HepG2 (cell line): ENCODE measurements around the gene TMEM44. TPM values are rescaled to one million over a fixed set of nuclear protein-coding genes. Genes with fewer than 3 reads are reported as not detected.
A peak's percentile ranks its signal among the peaks of the same experiment; 100 is the strongest.

Experiments
- ARID5B ChIP-seq: IDR thresholded peaks from 2 replicates; pipeline ENCODE4 v1.4.0; 2020; ENCODE audit warnings: mild to moderate bottlenecking, missing genetic modification reagents
- BHLHE40 ChIP-seq: IDR thresholded peaks from 2 replicates; pipeline ENCODE4 v1.6.1; 2011; ENCODE audit warnings: low read length, improper control_type of control experiment
- FOXO4 ChIP-seq: sonication (generic); formaldehyde crosslinking; conservative IDR thresholded peaks from 2 replicates; pipeline ENCODE4 v1.8.1; 2023; ENCODE audit warnings: missing genetic modification reagents
- HNF1A ChIP-seq, 2 experiments: sonication (generic) in 1 of 2; formaldehyde crosslinking in 1 of 2; IDR thresholded peaks; 2 replicates each; pipeline versions ENCODE4 v1.4.0 to v1.6.1; 2016 to 2020; ENCODE audit warnings: borderline replicate concordance in 1 of 2, low read depth in 1 of 2, mild to moderate bottlenecking in 1 of 2, missing genetic modification reagents in 1 of 2
- JARID2 ChIP-seq: sonication (generic); formaldehyde crosslinking; IDR thresholded peaks from 2 replicates; pipeline ENCODE4 v1.8.1; 2023; ENCODE audit warnings: missing genetic modification reagents, inconsistent platforms; ENCODE audit not compliant: insufficient replicate concordance
- LRRFIP1 ChIP-seq: sonication (generic); formaldehyde crosslinking; conservative IDR thresholded peaks from 2 replicates; pipeline ENCODE4 v1.4.0; 2020; ENCODE audit warnings: missing genetic modification reagents
- MED1 ChIP-seq: sonication (generic); formaldehyde crosslinking; IDR thresholded peaks from 2 replicates; pipeline ENCODE4 v1.4.0; 2020; ENCODE audit warnings: missing genetic modification reagents
- SOX5 ChIP-seq: IDR thresholded peaks from 2 replicates; pipeline ENCODE4 v1.6.1; 2016; ENCODE audit warnings: borderline replicate concordance
- SP1 ChIP-seq, 2 experiments: fragments of 450-650 bp in 1 of 2; sonication (generic) in 1 of 2; formaldehyde crosslinking in 1 of 2; IDR thresholded peaks; 2 replicates each; pipeline versions ENCODE4 v1.4.0 to v1.6.1; 2016 to 2020; ENCODE audit warnings: missing genetic modification reagents in 1 of 2
- ZBTB42 ChIP-seq: sonication (generic); formaldehyde crosslinking; IDR thresholded peaks from 2 replicates; pipeline ENCODE4 v1.5.0; 2020; ENCODE audit warnings: mild to moderate bottlenecking, missing genetic modification reagents
- ZNF501 ChIP-seq: sonication (generic); formaldehyde crosslinking; IDR thresholded peaks from 2 replicates; pipeline ENCODE4 v1.5.1; 2020; ENCODE audit warnings: mild to moderate bottlenecking, moderate library complexity, missing genetic modification reagents
- ZNF512 ChIP-seq: sonication (generic); formaldehyde crosslinking; IDR thresholded peaks from 2 replicates; pipeline ENCODE4 v1.4.0; 2020; ENCODE audit warnings: mild to moderate bottlenecking, missing genetic modification reagents
- polyA plus RNA-seq, 8 experiments: library from polyadenylated mRNA; depleted of rRNA in 3 of 8; stranded (reverse) in 7 of 8; unstranded in 1 of 8; fragments of >200 nt; fragmentation: Illumina TruSeq in 4 of 8; extraction: Trizol in 4 of 8; gene quantifications; 2 replicates each; pipeline versions ENCODE4 v1.2.1 to v1.2.3, GENCODE V29; 2011 to 2016; ENCODE audit warnings: low read depth in 4 of 8, missing spikeins in 1 of 8, mixed read lengths in 1 of 8; ENCODE audit not compliant: insufficient read depth in 1 of 8
- total RNA-seq, 5 experiments: library from RNA; depleted of rRNA; stranded (reverse); fragments of >200 nt; fragmentation: Illumina TruSeq; extraction: Trizol; gene quantifications; 2 replicates each; pipeline ENCODE4 v1.2.3, GENCODE V29; 2016; ENCODE audit warnings: low read depth in 1 of 5

TMEM44 gene
- total and polyA plus RNA-seq, 2 of the 13 experiments (the other 11 are each of a cell fraction or from before 2014, with no cell fraction given) = 7.3 to 13.8 TPM

GRCh38 chr3:194671900-194672808 lies 38.9 kb upstream of the TMEM44 start, which contains the start of gene LSG1 (continued):
- no peak for TF ChIP-seq LRRFIP1 (CRISPR knock-in tag)
- TF ChIP-seq ZNF501 (CRISPR knock-in tag) = peak; percentile 82
- no peak for TF ChIP-seq ZNF512 (CRISPR knock-in tag)
- TF ChIP-seq ZBTB42 (CRISPR knock-in tag) = 0 out of 2 replicates have a peak, but pooled peaks have one; percentile 30
- 0 out of 2 replicates have a peak, but pooled peaks have one; percentile 14 for TF ChIP-seq FOXO4 (CRISPR knock-in tag)
- peak; percentile 35; the same call in 1 of the 2 replicates for TF ChIP-seq HNF1A (IDR thresholded peaks at IDR 0.05; ENCODE audit: low read depth)
- peak; percentile 54; the same call in 1 of the 2 replicates for TF ChIP-seq HNF1A (CRISPR knock-in tag; IDR thresholded peaks at IDR 0.05; ENCODE audit: borderline replicate concordance)
- TF ChIP-seq JARID2 (CRISPR knock-in tag) = no peak
- TF ChIP-seq SP1 (IDR thresholded peaks at IDR 0.05) = no peak
- peak; percentile 92 for TF ChIP-seq SP1 (CRISPR knock-in tag; IDR thresholded peaks at IDR 0.05)
- peak; percentile 36 for TF ChIP-seq MED1
- peak; percentile 88 for TF ChIP-seq BHLHE40
- TF ChIP-seq ARID5B (CRISPR knock-in tag) = peak; percentile 57
- TF ChIP-seq SOX5 = peak; percentile 60; the same call in 1 of the 2 replicates
